Kasumi-1 (cell line): Measurements from ENCODE around the gene PGBD5.
"Not testable (repeated sequence)": the region's sequence is repeated elsewhere in the genome, so short reads cannot be mapped to it uniquely, and the experiment has no call there.

ENCODE experiments used
- DNase-seq, 2 experiments: peaks; one replicate each; lab custom pipeline; 2025; lab: John Stamatoyannopoulos, UW

PGBD5 gene, protein sequence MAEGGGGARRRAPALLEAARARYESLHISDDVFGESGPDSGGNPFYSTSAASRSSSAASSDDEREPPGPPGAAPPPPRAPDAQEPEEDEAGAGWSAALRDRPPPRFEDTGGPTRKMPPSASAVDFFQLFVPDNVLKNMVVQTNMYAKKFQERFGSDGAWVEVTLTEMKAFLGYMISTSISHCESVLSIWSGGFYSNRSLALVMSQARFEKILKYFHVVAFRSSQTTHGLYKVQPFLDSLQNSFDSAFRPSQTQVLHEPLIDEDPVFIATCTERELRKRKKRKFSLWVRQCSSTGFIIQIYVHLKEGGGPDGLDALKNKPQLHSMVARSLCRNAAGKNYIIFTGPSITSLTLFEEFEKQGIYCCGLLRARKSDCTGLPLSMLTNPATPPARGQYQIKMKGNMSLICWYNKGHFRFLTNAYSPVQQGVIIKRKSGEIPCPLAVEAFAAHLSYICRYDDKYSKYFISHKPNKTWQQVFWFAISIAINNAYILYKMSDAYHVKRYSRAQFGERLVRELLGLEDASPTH

DNA sequence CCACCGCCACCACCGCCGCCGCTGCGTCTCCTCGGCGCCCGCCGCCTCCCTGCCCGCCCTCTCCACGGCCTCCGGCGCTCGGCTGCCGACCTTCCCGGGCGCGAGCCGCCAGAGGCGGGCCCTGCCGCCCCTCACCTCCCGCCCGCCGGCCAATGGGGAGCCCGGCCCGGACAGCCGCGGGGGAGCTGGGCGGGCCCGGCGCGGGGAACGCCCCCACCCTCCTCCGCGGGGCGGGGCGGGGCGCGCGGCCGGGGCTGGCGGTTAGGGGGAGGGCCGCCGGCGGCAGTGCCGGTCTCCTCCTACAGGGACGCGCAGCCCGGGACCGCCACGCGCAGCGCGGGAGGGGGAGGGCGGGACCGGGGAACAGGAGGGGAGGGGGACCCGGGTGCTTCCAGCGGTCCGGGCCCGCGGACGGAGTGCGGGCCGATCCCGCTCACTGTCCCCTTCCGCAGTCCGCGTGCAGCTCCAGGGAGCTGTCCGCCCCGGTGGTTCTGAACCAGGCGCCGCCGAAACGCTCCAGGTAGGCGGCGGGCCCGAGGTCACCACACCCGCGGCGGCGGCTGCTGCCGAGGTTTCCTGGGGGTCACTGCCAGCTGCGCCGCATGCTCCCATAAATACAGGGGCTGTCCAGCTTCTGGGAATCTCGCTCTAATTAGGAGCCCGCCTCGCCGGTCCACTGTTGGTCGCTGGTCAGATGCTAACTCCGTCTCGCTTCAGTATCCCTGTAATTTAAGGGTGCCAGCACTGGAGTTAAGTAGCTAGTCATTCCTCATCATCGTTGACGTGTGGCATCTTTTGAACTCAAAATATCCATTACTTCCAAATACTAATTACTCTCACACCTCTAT is at the start of gene PGBD5:
Gene PGBD5, minus strand, starts transcription at position 87 of the 848 bp plus-strand sequence. CDS start 404 bp downstream, outside the sequence.
- DNase-seq, result peak; percentile 46 to 51

DNA sequence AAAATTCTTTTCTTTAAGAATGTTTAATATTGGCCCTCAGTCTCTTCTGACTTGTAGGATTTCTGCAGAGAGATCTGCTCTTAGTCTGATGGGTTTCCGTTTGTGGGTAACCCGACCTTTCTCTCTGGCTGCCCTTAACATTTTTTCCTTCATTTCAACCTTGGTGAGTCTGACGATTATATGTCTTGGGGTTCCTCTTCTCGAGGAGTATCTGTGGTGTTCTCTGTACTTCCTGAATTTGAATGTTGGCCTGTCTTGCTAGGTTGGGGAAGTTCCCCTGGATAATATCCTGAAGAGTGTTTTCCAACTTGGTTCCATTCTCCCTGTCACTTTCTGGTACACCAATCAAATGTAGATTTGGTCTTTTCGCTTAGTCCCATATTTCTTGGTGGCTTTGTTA is 48.8 kb upstream of the PGBD5 start:
- DNase-seq, result peak; percentile 64 to 68

DNA sequence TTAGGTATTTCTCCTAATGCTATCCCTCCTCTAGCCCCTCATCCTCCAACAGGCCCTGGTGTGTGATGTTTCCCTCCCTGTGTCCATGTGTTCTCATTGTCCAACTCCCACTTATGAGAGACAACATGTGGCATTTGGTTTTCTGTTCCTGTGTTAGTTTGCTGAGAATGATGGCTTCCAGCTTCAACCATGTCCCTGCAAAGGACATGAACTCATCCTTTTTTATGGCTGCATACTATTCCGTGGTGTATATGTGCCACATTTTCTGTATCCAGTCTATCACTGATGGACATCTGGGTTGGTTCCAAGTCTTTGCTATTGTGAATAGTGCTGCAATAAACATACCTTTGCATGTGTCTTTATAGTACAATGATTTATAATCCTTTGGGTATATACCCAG is 44.6 kb upstream of the PGBD5 start:
- DNase-seq, result not testable (repeated sequence)

DNA sequence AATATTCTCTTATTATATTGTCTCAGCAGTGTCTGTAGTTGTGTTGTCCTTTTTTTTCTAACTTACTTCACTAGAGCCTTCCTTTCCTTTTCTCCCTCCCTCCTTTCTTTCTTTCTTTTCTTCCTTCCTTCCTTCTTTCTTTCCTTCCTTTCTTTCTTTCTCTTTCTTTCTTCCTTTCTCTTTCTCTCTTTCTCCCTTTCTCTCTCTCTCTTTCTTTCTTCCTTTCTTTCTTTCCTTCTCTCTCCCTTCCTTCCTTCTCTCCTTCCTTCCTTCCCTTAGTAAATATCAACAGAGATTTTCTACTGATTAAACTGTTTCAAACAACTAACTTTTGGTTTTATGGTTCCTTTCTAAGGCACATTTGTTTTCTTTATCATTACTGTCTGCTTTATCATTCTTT is 43.1 kb upstream of the PGBD5 start:
- DNase-seq, result no peak

DNA sequence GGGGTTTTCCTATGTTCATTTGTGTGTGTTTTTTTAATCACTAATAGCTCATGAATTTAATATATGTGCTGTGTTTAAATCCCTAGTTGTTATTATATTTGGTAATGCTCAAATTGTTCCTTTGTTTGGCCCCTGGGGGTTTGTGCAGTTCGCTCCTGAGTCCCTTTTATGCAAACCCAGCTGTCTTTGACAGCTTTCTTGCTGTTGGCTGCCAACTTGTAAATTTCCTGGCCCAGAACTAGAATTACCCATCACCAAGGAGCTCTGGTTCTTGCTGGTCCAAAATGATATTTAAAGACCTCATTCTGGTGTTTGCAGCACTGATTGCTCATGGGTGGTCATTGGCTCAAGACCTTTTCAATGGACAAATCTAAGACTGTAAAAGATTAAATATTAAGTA is 39.6 kb upstream of the PGBD5 start:
- no peak for DNase-seq

DNA sequence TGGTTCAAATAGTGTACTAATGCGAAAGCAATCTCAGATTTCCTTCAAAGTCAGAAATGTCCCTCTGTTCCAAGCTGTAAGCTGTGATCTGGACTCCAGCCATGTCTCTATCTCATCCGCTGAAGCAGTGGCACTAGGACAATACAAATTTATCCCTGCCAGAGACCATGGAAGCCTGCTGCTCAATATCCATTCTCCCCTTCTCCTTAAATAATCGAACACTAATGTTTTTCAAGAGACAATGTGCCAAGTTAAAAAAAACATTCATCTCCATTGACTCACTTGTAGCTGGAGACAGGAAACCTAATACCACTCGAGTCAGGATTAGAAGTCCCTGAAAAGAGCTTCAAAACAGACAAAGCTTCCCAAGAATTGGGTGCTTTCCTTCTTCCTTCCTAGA is 38.5 kb upstream of the PGBD5 start:
- no peak for DNase-seq

DNA sequence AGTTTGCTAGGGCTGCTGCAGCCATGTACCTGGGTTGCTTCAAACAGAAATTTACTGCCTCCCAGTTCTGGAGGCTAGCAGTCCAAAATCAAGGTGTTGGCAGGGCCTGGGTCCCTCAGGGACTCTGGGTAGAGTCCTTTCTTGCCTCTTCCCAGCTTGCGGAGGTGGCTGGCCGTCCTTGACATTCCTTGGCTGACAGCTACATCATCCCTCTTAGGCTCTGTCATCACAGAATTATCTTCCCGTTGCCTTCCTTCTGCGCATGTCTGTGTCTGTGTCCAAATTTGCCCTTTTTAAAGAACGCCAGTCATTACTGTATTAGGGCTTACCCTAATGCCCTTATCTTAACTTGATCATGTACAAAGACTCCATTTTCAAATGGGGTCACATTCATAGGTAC is 37.6 kb upstream of the PGBD5 start:
- no peak for DNase-seq

DNA sequence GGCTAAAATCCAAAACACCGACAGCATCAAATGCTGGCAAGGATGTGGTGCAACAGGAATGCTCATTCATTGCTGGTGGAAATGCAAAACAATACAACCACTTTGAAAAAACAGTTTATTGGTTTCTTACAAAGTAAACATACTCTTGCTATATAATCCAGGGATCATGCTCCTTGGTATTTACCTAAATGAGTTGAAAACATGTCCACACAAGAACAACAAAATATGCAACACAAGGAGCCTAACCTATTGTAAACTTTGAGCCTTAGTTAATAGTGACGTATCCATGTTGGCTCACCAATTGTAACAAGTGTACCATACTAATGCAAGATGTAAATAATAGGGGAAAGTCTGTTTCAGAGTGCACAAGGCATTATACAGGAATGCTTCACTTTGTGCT is 37.2 kb upstream of the PGBD5 start:
- DNase-seq, result no peak

DNA sequence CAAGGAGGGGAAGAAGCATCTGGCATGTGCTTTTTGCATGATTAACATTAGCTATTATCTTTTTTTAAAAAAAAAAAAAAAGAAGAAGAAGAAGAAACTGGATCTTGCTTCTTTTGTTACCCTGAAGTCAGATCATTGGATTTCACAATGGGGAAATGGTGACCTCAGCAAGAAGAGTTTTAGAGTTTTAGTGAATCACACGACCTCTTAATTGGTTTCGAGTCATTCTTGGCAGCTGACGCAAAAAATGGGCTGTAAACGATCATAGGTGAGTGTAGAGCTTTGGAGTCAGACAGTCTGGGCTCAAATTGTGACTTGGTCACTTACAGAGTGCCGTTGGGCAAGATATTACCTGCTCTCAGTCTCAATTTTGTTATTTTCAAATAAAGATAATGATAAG is 33.3 kb upstream of the PGBD5 start:
- DNase-seq, result no peak

DNA sequence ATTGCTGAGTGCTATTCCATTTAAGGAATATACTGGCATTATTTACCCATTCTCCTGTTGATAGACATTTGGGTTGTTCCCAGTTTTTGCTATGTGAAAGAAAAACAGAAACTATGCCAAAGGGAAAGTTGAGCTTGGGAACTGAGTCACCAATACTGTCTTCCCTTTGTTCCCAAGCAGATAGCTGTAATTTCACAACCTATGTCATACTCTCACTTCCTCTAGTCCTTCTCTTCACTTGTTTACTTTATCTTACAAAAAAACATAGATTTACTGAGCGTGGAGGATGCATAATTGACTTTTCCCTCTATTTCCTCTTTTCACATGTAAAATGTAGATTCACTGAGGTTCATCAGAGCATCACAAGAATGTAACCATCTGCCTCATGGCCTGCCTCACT is 32.4 kb upstream of the PGBD5 start:
- DNase-seq, result no peak

DNA sequence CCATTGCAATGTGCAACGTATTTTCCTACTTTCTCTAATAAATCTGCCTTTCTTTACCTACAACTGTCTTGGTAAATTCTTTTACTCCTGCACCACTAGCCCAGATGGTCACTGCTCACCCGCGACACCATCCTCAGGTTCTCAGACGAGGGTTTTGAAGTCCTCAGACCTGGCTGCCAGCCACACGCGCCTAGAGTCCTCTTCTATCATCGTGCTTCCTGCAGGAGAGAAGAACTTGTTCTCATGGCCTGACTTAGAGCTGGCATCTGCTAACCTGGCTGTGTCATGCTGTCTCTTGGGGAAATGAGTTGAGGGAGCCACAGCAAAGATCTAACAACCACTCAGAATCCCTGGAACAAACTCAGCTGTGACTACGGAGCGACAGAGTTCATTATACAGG is 30.3 kb upstream of the PGBD5 start:
- DNase-seq, result no peak

DNA sequence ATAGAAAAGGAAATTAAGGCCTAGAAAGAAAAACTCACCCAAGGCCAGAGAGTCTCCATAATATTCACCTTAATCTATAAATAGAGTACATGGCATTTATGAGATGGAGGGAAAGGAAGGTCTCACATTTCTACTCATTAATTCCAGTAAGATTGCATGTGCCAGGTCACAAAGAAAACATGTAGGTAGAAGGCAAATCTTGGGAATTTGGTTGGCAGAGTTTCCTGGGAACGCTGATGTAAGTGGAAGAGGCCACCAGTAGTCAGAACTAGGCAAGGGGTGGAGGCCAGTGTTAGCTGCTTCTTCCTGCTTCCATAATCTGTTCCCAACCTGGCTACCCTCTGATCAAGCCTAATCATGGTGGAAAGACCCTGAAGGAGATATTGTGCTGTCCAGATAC is 29.2 kb upstream of the PGBD5 start:
- no peak for DNase-seq

DNA sequence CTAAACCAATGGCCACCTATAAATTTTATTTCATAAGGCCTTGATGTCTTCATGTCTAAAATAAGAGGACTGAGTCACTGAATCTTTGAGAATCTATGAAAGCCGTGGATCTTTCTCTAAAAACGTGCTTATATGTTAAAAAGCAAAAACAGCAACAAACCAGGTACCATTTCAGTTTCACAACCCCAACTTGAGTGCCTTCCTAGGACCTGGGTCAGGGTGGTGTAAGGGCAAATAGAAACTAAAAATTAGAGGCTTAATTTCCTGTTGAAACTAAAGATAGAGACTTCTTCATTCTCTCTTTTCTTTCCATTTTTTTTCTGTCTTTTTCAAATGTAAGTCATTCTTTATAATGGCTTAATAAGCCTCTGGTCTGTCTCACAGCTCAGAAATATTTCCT is 27.2 kb upstream of the PGBD5 start:
- DNase-seq, result no peak

DNA sequence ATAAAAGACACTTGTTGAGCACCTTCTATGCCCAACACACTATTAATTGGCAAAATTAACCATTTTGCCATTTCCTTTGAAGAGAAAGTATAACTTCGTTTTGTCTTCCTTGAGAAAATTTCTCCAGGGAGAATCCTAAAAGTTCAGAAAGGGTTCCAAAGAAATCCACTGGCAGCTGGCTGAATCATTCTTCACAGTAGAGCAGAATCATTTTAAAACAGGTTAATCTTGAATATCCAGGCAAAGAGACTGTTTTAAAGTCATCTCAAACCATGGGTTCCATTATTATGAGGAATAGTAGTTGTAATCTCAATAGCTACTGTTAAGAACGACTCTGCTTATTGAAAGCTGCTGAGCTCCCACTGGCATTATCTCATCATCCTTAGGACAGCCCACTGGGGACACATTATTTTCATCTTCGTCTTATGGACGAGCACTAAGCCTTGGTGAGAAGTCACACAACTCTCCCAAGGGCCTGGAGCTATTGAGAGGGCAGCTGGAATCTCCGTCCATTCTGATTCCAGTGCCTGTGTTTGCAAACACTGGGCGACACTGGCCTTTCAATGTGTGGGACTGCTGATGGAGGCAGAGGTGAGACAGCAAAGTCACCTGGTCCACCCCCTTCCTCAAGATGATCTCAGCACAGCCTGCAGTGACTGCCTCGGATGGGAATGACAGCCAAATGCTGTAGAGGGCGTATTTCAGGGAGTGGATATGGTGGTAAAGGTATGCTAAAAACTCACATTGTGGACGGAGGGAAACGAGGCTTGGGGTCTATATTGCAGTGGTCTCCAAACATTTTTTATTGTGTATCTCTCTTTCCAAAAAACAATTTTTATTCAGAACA is 15.3 kb upstream of the PGBD5 start:
- DNase-seq, result no peak

DNA sequence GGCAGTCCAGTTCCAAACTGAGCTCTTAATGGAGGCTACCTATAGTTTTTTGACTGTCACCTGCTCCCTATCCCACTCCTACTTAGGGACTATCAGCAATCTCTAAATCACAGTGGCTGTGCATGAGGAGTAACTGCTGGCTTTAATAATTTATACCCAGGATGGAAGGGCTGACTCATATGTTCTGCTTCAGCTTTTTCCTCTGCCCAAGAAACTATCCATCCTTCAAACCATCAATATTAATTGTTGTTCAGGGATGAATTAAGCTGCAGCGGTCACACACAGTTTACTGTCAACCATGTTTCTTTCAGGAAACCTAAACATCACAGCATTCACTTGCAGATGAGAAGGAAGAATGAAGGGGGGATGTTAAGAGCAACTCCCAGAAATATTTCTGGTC is 9.0 kb upstream of the PGBD5 start:
- DNase-seq, result no peak

DNA sequence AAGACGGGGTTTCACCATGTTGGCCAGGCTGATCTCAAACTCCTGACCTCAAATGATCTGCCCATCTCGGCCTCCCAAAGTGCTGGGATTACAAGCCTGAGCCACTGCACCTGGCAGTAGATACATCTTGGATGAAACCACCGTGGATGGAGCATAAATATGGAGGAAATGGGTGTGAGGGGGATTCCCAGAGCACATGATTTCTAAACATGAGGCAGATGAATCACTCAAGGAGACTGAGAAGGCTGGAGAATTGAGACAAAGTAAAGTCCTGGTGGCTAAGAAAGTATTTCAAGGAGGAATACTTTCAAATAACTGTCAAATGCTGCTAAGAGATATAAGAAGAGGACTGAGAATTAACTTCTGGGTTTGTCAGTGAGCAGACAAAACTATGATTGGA is 5.4 kb upstream of the PGBD5 start:
- no peak for DNase-seq

DNA sequence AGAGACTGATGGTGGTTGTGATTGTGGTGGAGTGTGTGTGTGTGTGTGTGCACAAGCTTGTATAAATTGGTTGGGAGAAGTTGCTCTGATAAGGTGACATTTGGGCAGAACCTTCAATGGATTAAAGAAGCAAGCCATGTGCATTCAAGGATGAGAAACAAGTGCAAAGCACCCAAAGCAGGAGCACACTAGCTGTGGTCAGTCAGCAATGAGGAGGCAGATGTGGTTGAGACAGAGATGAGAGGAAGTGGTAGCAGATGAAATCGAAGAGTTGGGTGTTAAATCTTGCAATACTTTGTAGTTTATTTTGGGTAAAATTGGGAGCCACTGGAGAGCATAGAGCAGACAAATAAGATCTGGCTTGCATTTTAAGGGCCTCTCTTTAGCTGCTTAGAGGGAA is 4.4 kb upstream of the PGBD5 start:
- peak; percentile 26 to 46 for DNase-seq

DNA sequence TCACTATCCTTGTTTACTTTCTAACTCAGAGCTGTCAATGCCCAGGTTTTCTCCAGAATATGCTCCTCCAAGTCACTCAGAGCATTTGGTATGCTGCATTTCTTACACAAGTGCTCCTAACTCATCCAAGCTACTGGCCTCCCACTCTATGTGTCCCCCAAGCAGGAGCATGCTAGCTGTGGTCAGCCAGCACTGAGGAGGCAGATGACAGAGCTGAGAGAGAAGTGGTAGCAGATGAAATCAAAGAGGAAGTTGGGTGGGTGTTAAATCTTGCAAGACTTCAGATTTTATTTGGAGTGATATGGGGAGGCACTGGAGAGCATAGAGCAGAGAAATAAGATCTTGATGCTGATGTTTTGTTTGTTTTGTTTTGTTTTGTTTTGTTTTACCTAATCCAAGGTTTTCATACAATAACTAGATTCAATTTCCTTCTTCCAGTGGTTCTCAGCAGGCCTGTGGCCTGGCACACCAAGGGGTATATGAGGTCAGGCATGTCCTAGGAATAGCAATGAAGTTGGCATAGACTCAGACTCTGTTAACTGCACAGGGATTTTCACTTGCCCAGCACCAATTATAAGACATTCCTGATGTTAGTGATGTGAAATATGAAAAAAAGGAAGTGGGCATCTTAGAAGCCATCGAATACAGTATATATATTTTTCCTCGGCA is 3.1 kb upstream of the PGBD5 start:
- peak; percentile 43 to 44 for DNase-seq

DNA sequence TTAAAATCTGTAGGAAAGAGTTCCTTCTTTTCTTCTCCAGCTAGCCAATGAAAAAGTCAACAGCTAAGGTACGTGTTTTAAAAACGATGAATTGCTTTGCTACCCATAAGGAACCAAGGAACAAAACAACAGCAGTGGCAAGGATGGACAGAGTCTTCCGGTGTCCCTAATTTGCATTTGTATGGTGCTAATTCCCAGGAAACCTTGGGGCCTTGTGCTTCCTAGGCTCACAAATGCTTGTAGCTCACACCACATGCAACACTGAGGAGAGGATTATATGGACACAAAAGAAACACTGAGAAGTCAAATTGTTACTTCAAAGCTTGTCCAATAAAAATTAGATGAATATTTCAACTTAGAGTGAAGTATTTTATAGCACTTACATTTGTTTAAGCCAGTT is 1.8 kb upstream of the PGBD5 start:
- DNase-seq, result no peak

DNA sequence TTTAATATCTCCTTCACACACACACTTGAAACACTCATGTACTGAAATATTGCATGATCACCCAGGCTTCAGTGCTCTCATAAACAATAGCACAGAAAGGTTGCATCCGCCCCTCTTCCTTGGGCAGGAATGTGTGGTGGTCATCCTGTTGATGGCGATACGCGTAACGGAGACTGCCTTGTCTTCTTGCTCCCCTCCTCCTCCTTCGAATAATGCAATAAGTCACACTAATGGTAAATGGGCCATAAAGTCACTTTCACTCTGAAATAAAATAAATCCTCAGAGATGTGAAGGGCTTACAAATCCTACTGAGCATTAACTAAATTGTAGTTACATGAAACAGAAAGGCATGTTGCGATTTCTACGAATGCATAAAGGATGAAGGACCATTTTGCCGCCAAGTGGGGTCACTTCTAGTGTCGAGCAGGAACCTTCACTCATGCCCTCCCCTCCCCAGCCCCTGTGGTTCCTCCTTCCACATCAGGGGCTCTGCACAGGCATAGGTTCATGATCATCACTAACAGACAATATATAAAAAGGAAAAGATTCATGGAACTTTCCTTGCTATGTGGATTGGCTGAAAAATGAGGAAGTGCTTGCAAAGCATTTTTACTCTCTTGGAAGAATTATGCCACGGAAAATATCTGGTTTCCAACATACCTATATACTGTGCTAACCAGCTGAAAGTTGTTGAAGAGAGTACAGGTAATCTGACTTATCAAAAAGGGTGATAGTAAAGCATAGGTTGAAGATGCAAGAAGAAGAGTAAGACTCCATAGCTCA is 1.2 kb upstream of the PGBD5 start:
- DNase-seq, result no peak
